K562 (cell line): ENCODE data around the gene EMID1. TPM values are rescaled to one million over a fixed set of nuclear protein-coding genes. Genes with fewer than 3 reads are reported as not detected.

Experiments
- ADNP ChIP-seq: fragments of 200-800 bp; sonication (Bioruptor generic); IDR thresholded peaks from 2 replicates; pipeline ENCODE4 v1.6.1; 2016; ENCODE audit warnings: missing genetic modification characterization, missing compliant biosample characterization
- CCNT2 ChIP-seq: IDR thresholded peaks from 2 replicates; pipeline ENCODE4 v1.6.1; 2011; ENCODE audit warnings: borderline replicate concordance, low read depth, mild to moderate bottlenecking, moderate library complexity, mixed read lengths, low read length; ENCODE audit not compliant: insufficient read length; ENCODE audit errors: extremely low read depth
- CEBPG ChIP-seq, 3 experiments: fragments of 200-800 bp in 1 of 3; sonication (Bioruptor generic) in 1 of 3; sonication (generic) in 1 of 3; formaldehyde crosslinking in 1 of 3; IDR thresholded peaks in 2 of 3; conservative IDR thresholded peaks in 1 of 3; 2 replicates each; pipeline versions ENCODE4 v1.6.1 to v1.8.0; 2016 to 2022; ENCODE audit warnings: missing compliant biosample characterization in 2 of 3, missing genetic modification characterization in 2 of 3, mild to moderate bottlenecking in 1 of 3, missing genetic modification reagents in 1 of 3
- CHD1 ChIP-seq: fragments of 200-600 bp; sonication (generic); IDR thresholded peaks from one replicate; pipeline ENCODE4 v1.6.1; 2012; ENCODE audit warnings: mild to moderate bottlenecking, moderate library complexity, low read length, inconsistent platforms
- CTBP1 ChIP-seq: fragments of 450-650 bp; IDR thresholded peaks from 2 replicates; pipeline ENCODE4 v1.6.1; 2016; ENCODE audit warnings: borderline replicate concordance
- CXXC5 ChIP-seq: fragments of 250-450 bp; sonication (Bioruptor Pico); IDR thresholded peaks from 2 replicates; pipeline ENCODE4 v1.8.0; 2022; ENCODE audit warnings: inconsistent platforms, mild to moderate bottlenecking, moderate library complexity
- E2F3 ChIP-seq: fragments of 250-450 bp; sonication (Bioruptor Pico); IDR thresholded peaks from 2 replicates; pipeline ENCODE4 v1.4.0; 2020; ENCODE audit warnings: mild to moderate bottlenecking
- GATAD2B ChIP-seq: fragments of 450-650 bp; IDR thresholded peaks from 2 replicates; pipeline ENCODE4 v1.6.1; 2017; ENCODE audit warnings: mild to moderate bottlenecking, borderline replicate concordance
- MCM2 ChIP-seq: fragments of 450-650 bp; IDR thresholded peaks from 2 replicates; pipeline ENCODE4 v1.6.1; 2017; ENCODE audit warnings: low read depth, mild to moderate bottlenecking
- MEIS2 ChIP-seq: fragments of 450-650 bp; IDR thresholded peaks from 2 replicates; pipeline ENCODE4 v1.6.1; 2014; ENCODE audit warnings: mild to moderate bottlenecking; ENCODE audit not compliant: partially characterized antibody
- PHF8 ChIP-seq: fragments of 200-600 bp; sonication (generic); IDR thresholded peaks from 2 replicates; pipeline ENCODE4 v1.6.1; 2012; ENCODE audit warnings: mixed run types, mild to moderate bottlenecking, inconsistent platforms, low read length, moderate library complexity, borderline replicate concordance
- POLR2G ChIP-seq: fragments of 200-400 bp; formaldehyde crosslinking; IDR thresholded peaks from 2 replicates; pipeline ENCODE4 v1.6.1; 2017; ENCODE audit warnings: low read depth, mild to moderate bottlenecking, antibody characterized with exemption, low read length, moderate library complexity
- RBBP5 ChIP-seq: fragments of 200-600 bp; sonication (generic); IDR thresholded peaks from 2 replicates; pipeline ENCODE4 v1.6.1; 2012; ENCODE audit warnings: borderline replicate concordance, mild to moderate bottlenecking, low read length, control low read depth, inconsistent platforms; ENCODE audit not compliant: insufficient read depth, poor library complexity, severe bottlenecking
- RBFOX2 ChIP-seq: fragments of 200-400 bp; formaldehyde crosslinking; IDR thresholded peaks from 2 replicates; pipeline ENCODE4 v1.6.1; 2017; ENCODE audit warnings: low read depth, mild to moderate bottlenecking, low read length, moderate library complexity
- ZFP36 ChIP-seq: fragments of 150-350 bp; IDR thresholded peaks from 2 replicates; pipeline ENCODE4 v1.6.1; 2018; ENCODE audit warnings: low read length, low read depth; ENCODE audit not compliant: partially characterized antibody
- ZFX ChIP-seq: sonication (generic); formaldehyde crosslinking; IDR thresholded peaks from 2 replicates; pipeline ENCODE4 v1.8.0; 2022; ENCODE audit warnings: mild to moderate bottlenecking, missing genetic modification reagents, moderate library complexity
- polyA plus RNA-seq, 8 experiments: library from polyadenylated mRNA; depleted of rRNA in 4 of 8; stranded (reverse) in 5 of 8; unstranded in 3 of 8; fragments of >200 nt; fragmentation: Nextera tagmentation in 2 of 8; fragmentation: Illumina TruSeq in 1 of 8; extraction: Ambion mirVana in 2 of 8; extraction: Trizol in 1 of 8; gene quantifications; 2 replicates each; pipeline versions ENCODE4 v1.2.1 to v1.2.3, GENCODE V29; 2011 to 2014; ENCODE audit warnings: inconsistent platforms in 1 of 8, missing spikeins in 1 of 8
- total RNA-seq, 7 experiments: library from RNA; depleted of rRNA in 6 of 7; stranded (reverse); fragments of >200 nt in 6 of 7; fragmentation: Illumina TruSeq in 2 of 7; extraction: Trizol in 2 of 7; gene quantifications; 2 replicates each; pipeline versions ENCODE4 v1.2.1 to v1.2.3, GENCODE V29; 2011 to 2021; ENCODE audit warnings: low replicate concordance in 1 of 7
- TF ChIP-seq, protein P1 (sequence below): sonication (generic); formaldehyde crosslinking; IDR thresholded peaks from 2 replicates; pipeline ENCODE4 v1.9.0; 2022; ENCODE audit warnings: mild to moderate bottlenecking, missing genetic modification reagents
- TF ChIP-seq, protein P2 (sequence below), 2 experiments: fragments of 450-650 bp; conservative IDR thresholded peaks; 2 replicates each; pipeline ENCODE4 v1.6.1; 2017; ENCODE audit warnings: mild to moderate bottlenecking in 2 of 2, moderate library complexity in 2 of 2
- TF ChIP-seq, protein P3 (sequence below), 3 experiments: fragments of 200-800 bp in 1 of 3; fragments of 250-450 bp in 1 of 3; fragments of 450-650 bp in 1 of 3; sonication (Bioruptor Pico) in 1 of 3; sonication (Bioruptor generic) in 1 of 3; formaldehyde crosslinking in 1 of 3; IDR thresholded peaks; 2 replicates each; pipeline versions ENCODE4 v1.6.1 to v1.8.0; 2016 to 2022; ENCODE audit warnings: mild to moderate bottlenecking in 2 of 3, missing genetic modification characterization in 2 of 3, missing compliant biosample characterization in 1 of 3, moderate library complexity in 1 of 3

The EMID1 gene
- total and polyA plus RNA-seq, 9 of the 15 experiments (the other 6 are each of a cell fraction or from before 2014, with no cell fraction given): 0.15 to 7.2 (median 2.7) TPM

DNA sequence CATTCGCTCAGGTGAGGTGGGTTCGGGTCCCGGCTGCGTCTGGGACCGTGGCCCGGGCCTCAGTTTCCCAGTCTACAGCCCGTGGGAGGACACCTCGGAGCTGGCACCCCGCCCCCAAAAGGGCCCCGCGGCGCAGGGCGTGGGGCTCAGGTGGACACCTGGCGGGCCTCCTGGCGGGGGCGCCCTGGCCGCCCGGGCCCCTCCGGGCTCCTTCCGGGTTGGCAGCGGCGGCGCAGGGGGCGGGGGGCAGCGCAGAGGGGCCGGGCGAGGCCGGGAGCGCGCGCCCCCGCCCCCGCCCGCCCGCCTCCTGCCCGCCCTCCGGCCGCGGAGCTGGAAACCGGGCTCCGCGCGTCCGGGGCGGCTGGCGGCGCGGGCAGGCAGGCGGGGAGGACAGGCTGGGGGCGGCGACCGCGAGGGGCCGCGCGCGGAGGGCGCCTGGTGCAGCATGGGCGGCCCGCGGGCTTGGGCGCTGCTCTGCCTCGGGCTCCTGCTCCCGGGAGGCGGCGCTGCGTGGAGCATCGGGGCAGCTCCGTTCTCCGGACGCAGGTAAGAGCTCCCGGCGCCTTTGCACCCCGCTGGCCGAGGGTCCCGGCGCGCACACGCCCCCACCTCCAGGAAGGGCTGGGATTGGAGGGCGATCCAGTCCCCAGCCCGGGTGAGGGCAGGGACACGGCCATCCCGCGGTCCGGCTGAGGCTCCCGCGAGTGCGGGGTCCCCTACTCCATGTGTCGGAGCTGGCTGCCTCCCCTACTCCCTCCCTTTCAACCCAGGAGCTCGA lies at the start of gene EMID1 (continued):
- TF ChIP-seq POLR2G: peak; percentile 74
- no peak for TF ChIP-seq MEIS2
- peak; percentile 75 for TF ChIP-seq CHD1
- TF ChIP-seq MCM2: no peak
- 0 out of 2 replicates have a peak, but pooled peaks have one; percentile 36 for TF ChIP-seq ZFX (CRISPR knock-in tag)
- peak; percentile 49; the same call in 1 of the 2 replicates for TF ChIP-seq CXXC5 (CRISPR knock-in tag)
- peak; percentile 63; the same call in 1 of the 2 replicates for TF ChIP-seq PHF8
- TF ChIP-seq CCNT2: peak; percentile 14
- peak; percentile 80 for TF ChIP-seq ZFP36
- peak; percentile 70 for TF ChIP-seq RBFOX2
- peak; percentile 8; the same call in 1 of the 2 replicates for TF ChIP-seq CTBP1
- TF ChIP-seq, protein P1, sequence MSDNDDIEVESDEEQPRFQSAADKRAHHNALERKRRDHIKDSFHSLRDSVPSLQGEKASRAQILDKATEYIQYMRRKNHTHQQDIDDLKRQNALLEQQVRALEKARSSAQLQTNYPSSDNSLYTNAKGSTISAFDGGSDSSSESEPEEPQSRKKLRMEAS (CRISPR knock-in tag): peak; percentile 11; the same call in 1 of the 2 replicates
- no peak for TF ChIP-seq CEBPG (CRISPR knock-in tag; IDR thresholded peaks at IDR 0.05)
- no peak for TF ChIP-seq CEBPG (tag; conservative IDR thresholded peaks at IDR 0.05 in 1 of 2, IDR thresholded peaks at IDR 0.05 in 1 of 2)
- TF ChIP-seq, protein P2, sequence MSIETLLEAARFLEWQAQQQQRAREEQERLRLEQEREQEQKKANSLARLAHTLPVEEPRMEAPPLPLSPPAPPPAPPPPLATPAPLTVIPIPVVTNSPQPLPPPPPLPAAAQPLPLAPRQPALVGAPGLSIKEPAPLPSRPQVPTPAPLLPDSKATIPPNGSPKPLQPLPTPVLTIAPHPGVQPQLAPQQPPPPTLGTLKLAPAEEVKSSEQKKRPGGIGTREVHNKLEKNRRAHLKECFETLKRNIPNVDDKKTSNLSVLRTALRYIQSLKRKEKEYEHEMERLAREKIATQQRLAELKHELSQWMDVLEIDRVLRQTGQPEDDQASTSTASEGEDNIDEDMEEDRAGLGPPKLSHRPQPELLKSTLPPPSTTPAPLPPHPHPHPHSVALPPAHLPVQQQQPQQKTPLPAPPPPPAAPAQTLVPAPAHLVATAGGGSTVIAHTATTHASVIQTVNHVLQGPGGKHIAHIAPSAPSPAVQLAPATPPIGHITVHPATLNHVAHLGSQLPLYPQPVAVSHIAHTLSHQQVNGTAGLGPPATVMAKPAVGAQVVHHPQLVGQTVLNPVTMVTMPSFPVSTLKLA (conservative IDR thresholded peaks at IDR 0.05): peak in 1 of 2 experiments; percentile 30; a peak in 2 of 4 replicates
- TF ChIP-seq, protein P3, sequence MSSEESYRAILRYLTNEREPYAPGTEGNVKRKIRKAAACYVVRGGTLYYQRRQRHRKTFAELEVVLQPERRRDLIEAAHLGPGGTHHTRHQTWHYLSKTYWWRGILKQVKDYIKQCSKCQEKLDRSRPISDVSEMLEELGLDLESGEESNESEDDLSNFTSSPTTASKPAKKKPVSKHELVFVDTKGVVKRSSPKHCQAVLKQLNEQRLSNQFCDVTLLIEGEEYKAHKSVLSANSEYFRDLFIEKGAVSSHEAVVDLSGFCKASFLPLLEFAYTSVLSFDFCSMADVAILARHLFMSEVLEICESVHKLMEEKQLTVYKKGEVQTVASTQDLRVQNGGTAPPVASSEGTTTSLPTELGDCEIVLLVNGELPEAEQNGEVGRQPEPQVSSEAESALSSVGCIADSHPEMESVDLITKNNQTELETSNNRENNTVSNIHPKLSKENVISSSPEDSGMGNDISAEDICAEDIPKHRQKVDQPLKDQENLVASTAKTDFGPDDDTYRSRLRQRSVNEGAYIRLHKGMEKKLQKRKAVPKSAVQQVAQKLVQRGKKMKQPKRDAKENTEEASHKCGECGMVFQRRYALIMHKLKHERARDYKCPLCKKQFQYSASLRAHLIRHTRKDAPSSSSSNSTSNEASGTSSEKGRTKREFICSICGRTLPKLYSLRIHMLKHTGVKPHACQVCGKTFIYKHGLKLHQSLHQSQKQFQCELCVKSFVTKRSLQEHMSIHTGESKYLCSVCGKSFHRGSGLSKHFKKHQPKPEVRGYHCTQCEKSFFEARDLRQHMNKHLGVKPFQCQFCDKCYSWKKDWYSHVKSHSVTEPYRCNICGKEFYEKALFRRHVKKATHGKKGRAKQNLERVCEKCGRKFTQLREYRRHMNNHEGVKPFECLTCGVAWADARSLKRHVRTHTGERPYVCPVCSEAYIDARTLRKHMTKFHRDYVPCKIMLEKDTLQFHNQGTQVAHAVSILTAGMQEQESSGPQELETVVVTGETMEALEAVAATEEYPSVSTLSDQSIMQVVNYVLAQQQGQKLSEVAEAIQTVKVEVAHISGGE (CRISPR knock-in tag; IDR thresholded peaks at IDR 0.05): 0 out of 6 replicates have a peak, but pooled peaks of 1 of the 3 experiments have one; percentile 34
- TF ChIP-seq GATAD2B: 0 out of 2 replicates have a peak, but pooled peaks have one; percentile 24
- TF ChIP-seq E2F3 (CRISPR knock-in tag): 0 out of 2 replicates have a peak, but pooled peaks have one; percentile 11
- peak; percentile 49 for TF ChIP-seq RBBP5
- TF ChIP-seq ADNP (tag): 0 out of 2 replicates have a peak, but pooled peaks have one; percentile 12
